ENCODE results near the gene TBC1D1. TPM values are rescaled to one million over a fixed set of nuclear protein-coding genes. Genes with fewer than 3 reads are reported as not detected.

Gene TBC1D1
- total RNA-seq, 4 donors from 2014 or later = 122 to 258 (median 139) TPM

DNA sequence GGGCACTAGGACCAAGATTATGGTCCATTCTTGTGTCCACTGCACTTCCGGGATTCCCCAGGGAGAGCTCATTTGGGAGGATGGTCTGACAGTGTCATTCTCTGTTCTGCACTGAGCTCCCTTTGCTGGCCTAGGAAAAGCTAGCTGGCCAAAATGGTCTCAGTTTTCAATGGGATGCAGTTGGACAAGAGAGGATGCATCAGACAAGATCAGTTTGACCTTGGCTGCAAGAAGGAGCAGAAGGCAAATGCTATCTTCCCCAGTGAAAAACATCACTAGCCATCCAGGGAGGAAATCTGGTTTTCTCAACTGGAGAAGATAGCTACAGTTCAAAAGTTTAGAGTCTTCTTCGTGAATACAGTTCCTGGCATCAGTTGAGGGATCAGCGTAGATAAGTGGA lies 290.4 kb downstream of the TBC1D1 start:
- H3K4me1 ChIP-seq = peaks cover 5 to 32% (median 16%) of the 10 kb centered on the region in 4 donors
- H3K27me3 ChIP-seq = no peaks in the 10 kb centered on the region
- no peak for DNase-seq
- in situ Hi-C loops (cut with MboI; ENCODE audit: low pct_ligation_motif_present in 1 of 4, low pct_unique_long_range_greater_than_20kb in 1 of 4, low sequenced_read_pairs in 3 of 4) = loop anchor here in 3 of 4 donors (5.0 to 10.0 kb wide), 6 partner anchors 134 to 554 kb away; no protein-coding TSS in a partner anchor
- no peaks in the 10 kb centered on the region for H3K36me3 ChIP-seq
- TF ChIP-seq POLR2AphosphoS5 (IDR thresholded peaks at IDR 0.05) (no peak), EP300 (IDR thresholded peaks at IDR 0.05; ENCODE audit: low read depth) (no peak)
- TF ChIP-seq, protein P1, sequence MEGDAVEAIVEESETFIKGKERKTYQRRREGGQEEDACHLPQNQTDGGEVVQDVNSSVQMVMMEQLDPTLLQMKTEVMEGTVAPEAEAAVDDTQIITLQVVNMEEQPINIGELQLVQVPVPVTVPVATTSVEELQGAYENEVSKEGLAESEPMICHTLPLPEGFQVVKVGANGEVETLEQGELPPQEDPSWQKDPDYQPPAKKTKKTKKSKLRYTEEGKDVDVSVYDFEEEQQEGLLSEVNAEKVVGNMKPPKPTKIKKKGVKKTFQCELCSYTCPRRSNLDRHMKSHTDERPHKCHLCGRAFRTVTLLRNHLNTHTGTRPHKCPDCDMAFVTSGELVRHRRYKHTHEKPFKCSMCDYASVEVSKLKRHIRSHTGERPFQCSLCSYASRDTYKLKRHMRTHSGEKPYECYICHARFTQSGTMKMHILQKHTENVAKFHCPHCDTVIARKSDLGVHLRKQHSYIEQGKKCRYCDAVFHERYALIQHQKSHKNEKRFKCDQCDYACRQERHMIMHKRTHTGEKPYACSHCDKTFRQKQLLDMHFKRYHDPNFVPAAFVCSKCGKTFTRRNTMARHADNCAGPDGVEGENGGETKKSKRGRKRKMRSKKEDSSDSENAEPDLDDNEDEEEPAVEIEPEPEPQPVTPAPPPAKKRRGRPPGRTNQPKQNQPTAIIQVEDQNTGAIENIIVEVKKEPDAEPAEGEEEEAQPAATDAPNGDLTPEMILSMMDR (IDR thresholded peaks at IDR 0.05) = no peak
- peak overlapping the region in 1 of 4 donors; percentile 50 for H3K27ac ChIP-seq
- WGBS, 2 donors (ENCODE audit: low coverage in 1 of 2) = 83 to 88% methylated on average over 3 of the region's 3 CpGs
- intact Hi-C loops (cut with DNase I; ENCODE audit: low total_unique reads) = no loop called here
- H3K9me3 ChIP-seq = no peaks in the 10 kb centered on the region
- H3K4me3 ChIP-seq = no peak overlapping the region

DNA sequence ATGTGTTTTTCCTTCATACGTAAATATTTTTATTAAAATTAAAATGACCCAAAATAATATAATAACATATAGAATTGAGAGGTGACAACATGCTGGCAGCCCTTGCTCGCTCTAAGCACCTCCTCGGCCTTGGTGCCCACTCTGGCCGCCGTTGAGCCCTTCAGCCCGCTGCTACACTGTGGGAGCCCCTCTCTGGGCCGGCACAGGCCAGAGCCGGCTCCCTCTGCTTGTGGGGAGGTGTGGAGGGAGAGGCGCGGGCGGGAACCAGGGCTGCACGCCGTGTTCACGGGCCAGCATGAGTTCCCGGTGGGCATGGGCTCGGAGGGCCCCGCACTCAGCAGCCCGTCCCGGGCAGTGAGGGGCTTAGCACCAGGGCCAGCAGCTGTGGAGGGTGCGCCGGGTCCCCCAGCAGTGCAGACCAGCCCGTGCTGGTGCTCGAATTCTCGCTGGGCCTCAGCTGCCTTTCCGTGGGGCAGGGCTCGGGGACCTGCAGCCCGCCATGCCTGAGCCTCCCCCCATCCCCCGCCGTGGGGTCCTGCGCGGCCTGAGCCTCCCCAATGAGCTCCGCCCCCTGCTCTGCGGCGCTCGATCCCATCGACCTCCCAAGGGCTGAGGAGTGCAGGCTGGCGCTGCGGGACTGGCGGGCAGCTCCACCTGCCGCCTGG lies 291.6 kb downstream of the TBC1D1 start:
- intact Hi-C loops (cut with DNase I; ENCODE audit: low total_unique reads) = no loop called here
- H3K27ac ChIP-seq = no peak overlapping the region
- H3K27me3 ChIP-seq = no peaks in the 10 kb centered on the region
- TF ChIP-seq EP300 (IDR thresholded peaks at IDR 0.05; ENCODE audit: low read depth) (no peak), POLR2AphosphoS5 (IDR thresholded peaks at IDR 0.05) (no peak), POLR2A (IDR thresholded peaks at IDR 0.05) (no peak)
- TF ChIP-seq, protein P1 (IDR thresholded peaks at IDR 0.05) = no peak
- H3K9me3 ChIP-seq = no peaks in the 10 kb centered on the region
- H3K4me1 ChIP-seq = peaks cover 5 to 25% (median 13%) of the 10 kb centered on the region in 4 donors
- in situ Hi-C loops (cut with MboI; ENCODE audit: low pct_ligation_motif_present in 1 of 4, low pct_unique_long_range_greater_than_20kb in 1 of 4, low sequenced_read_pairs in 3 of 4) = loop anchor here in 3 of 4 donors (5.0 to 10.0 kb wide), 6 partner anchors 132 to 552 kb away; no protein-coding TSS in a partner anchor
- no peak overlapping the region for H3K4me3 ChIP-seq
- no peak for DNase-seq
- no peaks in the 10 kb centered on the region for H3K36me3 ChIP-seq
- 97 to 100% methylated on average over 1 to 38 of the region's 40 CpGs for WGBS, 2 donors (ENCODE audit: low coverage in 1 of 2)

DNA sequence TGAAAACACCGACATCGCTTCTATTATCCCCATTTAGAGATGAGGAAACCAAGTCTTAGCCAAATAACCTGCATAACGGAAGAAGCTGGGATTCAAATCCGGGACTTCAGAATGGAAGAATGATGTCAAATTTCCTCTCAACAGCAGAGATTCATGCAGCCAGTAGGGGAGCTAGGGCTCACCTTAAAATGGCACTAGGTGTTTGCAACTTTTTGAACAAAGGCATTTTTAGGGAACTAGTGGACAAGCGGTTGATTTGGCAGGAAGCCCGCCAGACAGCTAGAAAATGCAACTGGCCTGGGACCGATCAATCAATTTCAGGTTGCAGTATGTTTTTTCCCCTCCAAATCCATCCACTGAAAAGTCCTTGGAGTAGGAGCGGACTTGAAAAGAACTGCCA lies 293.5 kb downstream of the TBC1D1 start:
- Histone ChIP-seq H3K27me3 (no peaks in the 10 kb centered on the region), H3K4me1 (peaks cover 9 to 30% (median 13%) of the 10 kb centered on the region in 4 donors), H3K27ac (no peak overlapping the region), H3K36me3 (no peaks in the 10 kb centered on the region), H3K4me3 (no peak overlapping the region), H3K9me3 (no peaks in the 10 kb centered on the region)
- intact Hi-C loops (cut with DNase I; ENCODE audit: low total_unique reads) (no loop called here), in situ Hi-C loops (cut with MboI; ENCODE audit: low pct_ligation_motif_present in 1 of 4, low pct_unique_long_range_greater_than_20kb in 1 of 4, low sequenced_read_pairs in 3 of 4) (loop anchor here in 3 of 4 donors (5.0 to 10.0 kb wide), 6 partner anchors 130 to 550 kb away; no protein-coding TSS in a partner anchor)
- 93 to 97% methylated on average over 5 to 8 of the region's 8 CpGs for WGBS, 2 donors (ENCODE audit: low coverage in 1 of 2)
- no peak for DNase-seq
- TF ChIP-seq POLR2AphosphoS5 (IDR thresholded peaks at IDR 0.05) = no peak
- TF ChIP-seq, protein P1 (IDR thresholded peaks at IDR 0.05) = peak in 2 of 5 experiments; percentile 9 to 15

DNA sequence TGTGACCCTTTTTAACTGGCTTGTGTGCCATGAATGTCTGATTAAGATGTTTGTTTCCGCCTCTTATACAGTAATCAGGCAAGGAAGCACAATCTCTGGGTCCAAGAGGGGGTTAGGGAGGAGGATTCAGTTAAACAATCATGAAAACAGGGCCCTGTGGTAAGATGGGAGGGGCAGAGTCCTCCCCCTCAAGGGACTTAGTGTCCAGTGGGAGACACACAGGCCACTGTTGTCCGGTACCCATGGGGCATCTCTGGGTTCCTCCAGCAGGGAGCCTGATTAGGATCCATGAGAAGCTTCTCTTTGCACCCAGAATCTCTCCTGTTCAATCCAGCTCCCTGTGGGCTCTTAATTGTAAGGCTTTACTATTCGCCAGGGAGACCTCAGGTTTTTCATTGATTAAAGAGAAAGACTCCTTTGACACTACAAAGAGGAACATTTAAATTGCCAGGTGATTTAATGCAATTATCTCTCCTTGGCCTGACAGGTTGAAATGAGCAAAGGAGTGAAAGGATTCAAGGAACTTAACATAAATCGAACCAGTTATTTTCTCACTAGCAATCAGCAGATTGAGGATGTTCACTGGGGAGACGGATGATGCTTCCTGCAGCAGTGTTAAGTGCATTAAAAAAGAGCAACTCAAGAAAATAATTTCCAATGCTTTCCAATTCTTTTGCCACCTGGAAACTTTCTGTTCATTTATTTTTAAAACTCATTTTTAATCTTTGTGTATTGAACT lies 294.7 kb downstream of the TBC1D1 start:
- DNase-seq = no peak
- Histone ChIP-seq H3K27ac (no peak overlapping the region), H3K27me3 (no peaks in the 10 kb centered on the region), H3K9me3 (no peaks in the 10 kb centered on the region), H3K4me1 (peaks cover 6 to 29% (median 9%) of the 10 kb centered on the region in 4 donors), H3K4me3 (no peak overlapping the region), H3K36me3 (no peaks in the 10 kb centered on the region)
- 86 to 94% methylated on average over 5 of the region's 5 CpGs for WGBS, 2 donors (ENCODE audit: low coverage in 1 of 2)
- intact Hi-C loops (cut with DNase I; ENCODE audit: low total_unique reads) (no loop called here), in situ Hi-C loops (cut with MboI; ENCODE audit: low pct_ligation_motif_present in 1 of 4, low pct_unique_long_range_greater_than_20kb in 1 of 4, low sequenced_read_pairs in 3 of 4) (loop anchor here in 3 of 4 donors (5.0 to 10.0 kb wide), 4 partner anchors 129 to 549 kb away; no protein-coding TSS in a partner anchor)
- TF ChIP-seq, protein P1 (IDR thresholded peaks at IDR 0.05) = no peak
- no peak for TF ChIP-seq POLR2AphosphoS5 (IDR thresholded peaks at IDR 0.05)
- no peak for TF ChIP-seq EP300 (IDR thresholded peaks at IDR 0.05; ENCODE audit: low read depth)
- TF ChIP-seq POLR2A (IDR thresholded peaks at IDR 0.05) = no peak

Data from transverse colon (tissue), 4 donors.